Uterus (tissue), 2 donors: ENCODE measurements around the gene ZNF202.

ENCODE experiments used
- POLR2A ChIP-seq, 2 donors: fragments of 450-650 bp; IDR thresholded peaks; one replicate each; pipeline ENCODE4 v1.6.1; 2016; ENCODE audit warnings: antibody characterized with exemption in 2 of 2, mild to moderate bottlenecking in 1 of 2, moderate library complexity in 1 of 2
- TF ChIP-seq, protein P1 (sequence below), 4 experiments: fragments of 200-600 bp in 2 of 4; fragments of 450-650 bp in 2 of 4; sonication (generic) in 2 of 4; IDR thresholded peaks; one replicate each; pipeline ENCODE4 v1.5.1; 2016 to 2019; ENCODE audit warnings: antibody characterized with exemption in 4 of 4, mild to moderate bottlenecking in 2 of 4, moderate library complexity in 1 of 4

DNA sequence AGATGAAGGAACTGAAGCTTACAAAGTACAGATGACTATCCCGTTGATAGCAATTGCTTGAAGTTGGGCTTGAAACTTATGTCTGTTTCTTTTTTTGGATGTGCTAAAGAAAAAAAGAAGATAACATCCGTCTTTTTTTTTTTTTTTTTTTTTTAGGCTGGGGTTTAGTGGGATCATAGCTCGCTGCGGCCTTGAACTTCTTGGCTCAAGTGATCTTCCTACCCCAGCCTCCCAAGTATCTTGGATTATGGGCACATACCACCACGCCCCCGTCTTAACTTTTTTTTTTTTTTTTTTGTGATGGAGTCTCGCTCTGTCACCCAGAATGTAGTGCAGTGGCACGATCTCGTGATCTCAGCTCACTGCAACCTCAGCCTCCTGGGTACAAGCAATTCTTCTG, 46.2 kb downstream of the ZNF202 start:
- TF ChIP-seq, protein P1, sequence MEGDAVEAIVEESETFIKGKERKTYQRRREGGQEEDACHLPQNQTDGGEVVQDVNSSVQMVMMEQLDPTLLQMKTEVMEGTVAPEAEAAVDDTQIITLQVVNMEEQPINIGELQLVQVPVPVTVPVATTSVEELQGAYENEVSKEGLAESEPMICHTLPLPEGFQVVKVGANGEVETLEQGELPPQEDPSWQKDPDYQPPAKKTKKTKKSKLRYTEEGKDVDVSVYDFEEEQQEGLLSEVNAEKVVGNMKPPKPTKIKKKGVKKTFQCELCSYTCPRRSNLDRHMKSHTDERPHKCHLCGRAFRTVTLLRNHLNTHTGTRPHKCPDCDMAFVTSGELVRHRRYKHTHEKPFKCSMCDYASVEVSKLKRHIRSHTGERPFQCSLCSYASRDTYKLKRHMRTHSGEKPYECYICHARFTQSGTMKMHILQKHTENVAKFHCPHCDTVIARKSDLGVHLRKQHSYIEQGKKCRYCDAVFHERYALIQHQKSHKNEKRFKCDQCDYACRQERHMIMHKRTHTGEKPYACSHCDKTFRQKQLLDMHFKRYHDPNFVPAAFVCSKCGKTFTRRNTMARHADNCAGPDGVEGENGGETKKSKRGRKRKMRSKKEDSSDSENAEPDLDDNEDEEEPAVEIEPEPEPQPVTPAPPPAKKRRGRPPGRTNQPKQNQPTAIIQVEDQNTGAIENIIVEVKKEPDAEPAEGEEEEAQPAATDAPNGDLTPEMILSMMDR (IDR thresholded peaks at IDR 0.05): no peak
- no peak for TF ChIP-seq POLR2A (IDR thresholded peaks at IDR 0.05)
